LoVo (cell line): ENCODE measurements around the gene KAT7.

Source experiments
- DNase-seq: peaks from one replicate; pipeline ENCODE4 v3.0.0-alpha.2; 2016; ENCODE audit warnings: low spot score

Gene KAT7

DNA sequence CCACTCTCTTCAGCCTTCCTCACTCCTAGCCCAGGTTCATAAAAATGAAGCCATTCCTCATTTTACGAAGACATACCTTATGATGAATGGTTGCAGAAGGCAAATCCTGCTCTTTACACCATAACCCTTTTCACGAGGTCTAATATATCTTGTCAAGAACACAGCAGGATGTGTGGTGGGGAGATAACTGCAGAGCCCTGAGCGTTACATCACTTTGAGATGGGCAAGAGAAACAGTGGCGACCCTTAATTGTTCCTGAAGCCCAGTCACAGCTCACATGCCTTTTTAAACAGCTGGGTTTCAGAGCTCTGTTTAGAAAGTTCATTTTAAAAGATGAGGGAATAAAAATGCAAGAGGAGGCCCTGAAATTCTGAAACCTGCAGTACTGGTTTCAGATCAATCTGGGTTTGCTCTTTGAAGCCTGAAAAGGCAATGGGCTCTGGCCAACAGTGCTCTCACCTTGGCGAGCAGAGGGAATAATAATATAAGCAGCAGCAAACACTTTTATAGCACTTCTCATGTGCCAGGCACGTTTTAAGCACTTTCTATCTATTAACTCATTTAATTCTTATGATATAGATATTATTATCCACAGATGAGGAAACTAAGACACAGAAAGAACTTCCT lies 27.4 kb upstream of the KAT7 start:
- DNase-seq = no peak

DNA sequence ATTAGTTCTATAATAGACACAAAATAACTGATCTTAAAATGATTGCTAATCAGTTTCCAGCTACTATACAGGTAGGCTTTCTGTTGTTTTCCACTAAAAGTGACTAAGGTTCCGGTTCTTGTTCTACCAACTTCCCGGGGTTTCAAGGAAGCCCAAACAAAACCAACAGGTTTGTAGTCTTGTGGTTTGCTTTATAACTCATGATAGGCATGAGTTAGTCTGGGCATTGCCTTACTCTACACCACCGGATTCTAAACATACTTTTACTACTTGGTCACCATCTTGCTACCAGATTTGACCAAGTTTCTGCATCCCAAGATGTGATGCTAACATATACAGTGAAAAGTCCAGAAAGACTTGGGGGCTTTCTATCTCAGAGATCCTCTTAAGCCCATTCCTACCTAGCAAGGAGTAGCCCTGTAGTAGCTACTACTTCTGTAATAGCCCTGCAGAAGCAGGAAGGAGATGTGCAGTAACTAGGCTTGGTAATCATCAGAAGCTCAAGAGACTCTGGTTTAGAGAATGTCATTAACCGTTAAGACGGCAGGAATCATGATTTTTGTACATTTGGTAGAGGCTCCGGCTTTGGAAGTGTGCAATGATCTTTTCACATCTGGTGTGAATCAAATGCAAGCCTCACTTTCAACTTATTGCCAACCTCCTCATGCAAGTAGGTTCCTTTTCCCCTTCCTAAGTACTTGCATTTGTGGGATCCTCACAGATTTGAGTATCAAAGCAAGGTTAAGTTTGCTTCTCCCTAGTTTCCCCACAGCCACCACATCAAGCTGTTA lies 26.1 kb upstream of the KAT7 start:
- DNase-seq = no peak

GRCh38 chr17:49763735-49764558 lies 24.5 kb upstream of the KAT7 start, which contains the start of gene FAM117A:
Gene FAM117A (minus strand): TSS chr17:49764131. CDS start chr17:49764087, 44 bp downstream.
- peak; percentile 96 for DNase-seq

GRCh38 chr17:49764559-49765180 lies 23.8 kb upstream of the KAT7 start:
- no peak for DNase-seq

DNA sequence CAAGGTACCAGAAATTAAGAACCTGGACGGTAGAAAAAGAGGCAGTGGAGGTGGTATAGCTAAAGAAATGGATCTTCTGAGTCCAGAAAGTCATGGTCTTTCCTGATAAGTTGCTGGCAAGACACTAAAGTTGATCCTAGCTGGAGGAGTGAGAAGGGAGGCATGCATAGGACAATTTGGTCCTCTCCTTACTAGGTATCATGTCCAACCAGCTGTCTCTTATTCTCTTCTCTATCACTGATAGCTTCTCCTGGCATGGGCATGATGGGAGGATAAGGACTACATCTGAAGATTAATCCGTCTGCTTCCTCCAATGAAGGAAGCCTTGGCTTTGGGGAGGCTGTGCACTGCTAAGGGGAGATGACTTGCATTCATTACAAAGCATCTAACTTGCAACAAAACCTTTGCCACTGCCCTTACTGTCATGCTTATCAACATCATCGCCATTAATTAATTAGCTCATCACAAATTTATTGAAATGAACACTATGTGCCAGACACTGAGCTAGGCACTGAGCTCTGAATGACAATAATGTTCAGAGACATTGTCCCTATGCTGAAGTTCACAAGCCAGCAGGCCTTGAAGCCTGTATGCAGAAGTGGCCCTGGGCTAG lies 21.5 kb upstream of the KAT7 start:
- DNase-seq = no peak

GRCh38 chr17:49775546-49776260 lies 12.8 kb upstream of the KAT7 start:
- DNase-seq = no peak

DNA sequence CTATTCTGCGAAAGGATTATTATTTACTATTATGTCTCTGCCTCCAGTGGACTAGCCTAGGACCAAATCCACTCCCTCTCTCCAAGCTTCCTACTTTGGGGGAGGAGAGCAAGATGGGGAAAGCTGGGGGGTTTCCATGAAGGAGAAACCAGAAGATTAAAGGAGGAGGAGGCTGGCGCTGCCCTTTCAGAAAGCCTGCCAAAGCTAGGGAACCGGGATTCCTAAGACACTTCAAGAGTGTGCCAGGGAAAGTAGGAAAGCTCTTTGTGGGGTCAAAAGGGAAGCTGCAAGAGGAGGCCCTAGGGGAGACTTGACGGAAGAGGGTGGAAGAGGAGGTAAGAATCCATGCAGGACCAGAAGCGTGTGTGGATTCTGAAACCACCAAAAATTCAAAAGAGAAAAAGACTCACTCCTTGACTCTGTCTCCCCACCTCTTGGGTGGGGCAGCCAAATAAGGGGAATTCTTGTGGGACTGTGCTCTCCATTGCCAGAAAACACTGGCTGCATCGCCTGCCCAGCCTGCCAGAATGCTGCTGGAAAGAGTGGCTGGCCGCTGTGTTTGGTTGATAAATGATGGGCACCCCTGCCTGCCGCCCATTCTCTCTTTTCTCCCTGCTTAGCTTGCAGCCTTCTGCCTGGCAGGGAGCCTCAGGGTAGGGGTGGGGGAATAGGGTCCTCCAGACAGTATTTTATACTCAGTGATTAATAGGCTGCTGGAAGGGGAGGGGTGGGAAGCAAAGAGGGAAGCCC lies 11.8 kb upstream of the KAT7 start:
- DNase-seq = no peak

DNA sequence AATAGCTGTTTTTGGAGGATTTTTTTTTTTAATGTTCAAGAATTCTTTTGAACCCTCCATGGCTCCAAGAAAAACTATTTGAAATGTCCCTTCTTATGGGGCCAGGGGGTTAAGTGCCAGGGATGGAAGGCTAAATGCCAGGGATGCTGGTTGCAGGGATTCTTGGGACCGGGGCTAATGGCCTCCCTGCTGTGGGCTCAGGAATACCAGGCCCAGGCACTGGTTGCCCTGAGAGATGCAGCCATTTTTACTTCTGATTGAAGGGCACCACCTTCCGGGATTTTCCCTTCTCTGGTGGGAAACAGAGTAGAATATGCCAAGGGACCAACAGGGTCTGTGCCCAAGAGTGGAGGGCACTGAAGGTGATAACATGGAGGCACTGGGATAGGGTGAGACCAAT lies 10.9 kb upstream of the KAT7 start:
- no peak for DNase-seq

GRCh38 chr17:49779156-49779738 lies 9.2 kb upstream of the KAT7 start:
- no peak for DNase-seq

- peak; percentile 23 for DNase-seq
Measured at GRCh38 chr17:49779739-49780231, 8.7 kb upstream of the KAT7 start.

DNA sequence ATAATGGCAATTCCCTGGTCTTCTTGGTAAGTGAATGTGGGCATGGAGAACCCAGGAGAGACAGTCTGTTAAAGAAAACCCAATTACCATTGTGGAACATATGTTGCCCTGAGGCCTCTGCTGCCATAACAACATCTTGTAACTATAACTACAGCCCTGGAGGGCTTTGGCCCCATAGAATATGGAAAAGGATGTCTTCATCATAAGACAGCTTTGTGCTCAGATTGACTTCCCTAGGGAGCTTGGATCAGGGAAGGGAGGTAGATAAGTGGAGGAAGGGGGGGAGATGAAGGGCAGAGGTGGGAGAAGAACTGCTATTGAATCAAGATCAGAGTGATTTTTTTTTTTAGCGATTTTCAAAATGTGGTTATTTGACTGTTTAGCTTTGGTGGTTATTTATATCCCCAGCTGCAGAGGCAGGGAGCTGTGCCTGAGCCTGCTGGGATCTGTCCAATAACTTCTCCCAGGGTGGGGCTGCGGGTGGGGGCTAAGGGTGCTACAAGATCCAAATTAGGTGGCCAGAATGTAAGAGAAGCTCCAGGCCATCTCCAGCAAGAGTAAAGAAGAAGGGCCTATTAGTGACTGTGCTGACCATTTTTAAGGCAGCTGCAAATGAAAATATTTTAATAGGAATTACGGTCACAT lies 5.3 kb upstream of the KAT7 start:
- no peak for DNase-seq

GRCh38 chr17:49783791-49784190 lies 4.7 kb upstream of the KAT7 start:
- DNase-seq = no peak

- no peak for DNase-seq
Measured at GRCh38 chr17:49784636-49785035, 3.8 kb upstream of the KAT7 start.

GRCh38 chr17:49787884-49788477 lies 500 bp upstream of the KAT7 start:
- DNase-seq = no peak

- DNase-seq = no peak
Measured at GRCh38 chr17:49789243-49789578, 730 bp downstream of the KAT7 start.

DNA sequence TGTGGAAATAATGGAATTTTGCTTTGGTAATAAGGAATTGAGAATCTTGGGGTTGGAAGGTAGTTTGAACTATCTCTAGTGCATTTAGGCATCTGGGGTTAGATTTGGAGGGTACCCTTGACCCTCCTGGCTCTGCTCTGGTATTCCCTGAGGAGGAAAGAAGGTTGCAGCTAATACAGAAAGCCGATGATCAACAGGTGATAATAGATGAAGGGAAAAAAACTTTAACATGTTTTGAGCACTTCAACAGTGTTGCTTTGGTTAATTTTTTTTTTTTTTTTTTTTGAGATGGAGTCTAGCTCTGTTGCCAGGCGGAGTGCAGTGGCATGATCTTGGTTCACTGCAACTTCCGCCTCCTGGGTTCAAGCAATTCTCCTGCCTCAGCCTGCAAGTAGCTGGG lies 4.8 kb downstream of the KAT7 start:
- DNase-seq = no peak

DNA sequence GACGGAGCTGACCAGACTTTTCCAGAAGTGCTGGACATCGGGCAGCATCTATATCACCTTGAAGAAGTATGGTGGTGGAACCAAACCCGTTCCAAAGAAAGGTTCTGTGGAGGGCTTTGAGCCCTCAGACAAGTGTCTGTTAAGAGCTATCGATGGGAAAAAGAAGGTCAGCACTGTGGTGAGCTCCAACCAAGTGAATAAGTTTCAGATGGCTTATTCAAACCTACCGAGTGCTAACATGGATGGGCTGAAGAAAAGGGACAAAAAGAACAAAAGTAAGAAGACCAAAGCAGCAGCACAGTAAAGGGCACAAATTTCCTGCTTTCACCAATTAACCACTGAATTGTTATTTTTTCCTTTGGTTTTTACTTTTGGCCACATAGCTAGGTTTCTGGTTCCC lies 6.9 kb downstream of the KAT7 start:
- DNase-seq = no peak

DNA sequence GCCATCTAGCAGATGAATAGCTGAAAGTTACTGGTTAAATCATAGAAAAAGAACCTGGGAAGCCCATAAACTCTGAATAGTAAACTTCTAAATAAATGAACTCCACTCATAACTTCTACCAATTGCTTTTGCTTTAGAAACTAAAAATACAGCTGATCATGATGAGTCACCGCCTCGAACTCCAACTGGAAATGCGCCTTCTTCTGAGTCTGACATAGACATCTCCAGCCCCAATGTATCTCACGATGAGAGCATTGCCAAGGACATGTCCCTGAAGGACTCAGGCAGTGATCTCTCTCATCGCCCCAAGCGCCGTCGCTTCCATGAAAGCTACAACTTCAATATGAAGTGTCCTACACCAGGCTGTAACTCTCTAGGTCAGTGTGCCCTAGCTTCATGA lies 9.7 kb downstream of the KAT7 start:
- no peak for DNase-seq

GRCh38 chr17:49798738-49799137 lies 10.3 kb downstream of the KAT7 start:
- no peak for DNase-seq
